CD4-positive, alpha-beta memory T cell (primary cell): ENCODE measurements around the gene DAPP1. TPM values are rescaled to one million over a fixed set of nuclear protein-coding genes. Genes with fewer than 3 reads are reported as not detected.

ENCODE experiments used
- CTCF ChIA-PET: fragments of 350-600 bp; sonication (Branson Sonifier 250); formaldehyde crosslinking; loops from one replicate; lab custom pipeline; 2021; ENCODE audit warnings: inconsistent platforms; ENCODE audit not compliant: partially characterized antibody; lab: Charles Lee
- POLR2A ChIA-PET: fragments of 350-600 bp; sonication (Branson Sonifier 250); formaldehyde crosslinking; loops from one replicate; lab custom pipeline; 2021; ENCODE audit not compliant: partially characterized antibody; lab: Charles Lee
- DNase-seq, 5 donors: peaks; one replicate each; pipeline versions ENCODE4 v3.0.0 to v3.0.0-alpha.2; 2020 to 2022; ENCODE audit warnings: mixed read lengths in 1 of 5
- H3K27ac ChIP-seq: one replicate; pipeline ENCODE4 v1.7.0; 2013; ENCODE audit warnings: low read depth, low read length
- H3K27me3 ChIP-seq: 2 replicates; pipeline ENCODE4 v1.7.0; 2013; ENCODE audit warnings: mild to moderate bottlenecking, low read length, moderate library complexity; ENCODE audit not compliant: insufficient read depth
- H3K36me3 ChIP-seq: 2 replicates; pipeline ENCODE4 v1.7.0; 2013; ENCODE audit warnings: mild to moderate bottlenecking, low read length, moderate library complexity; ENCODE audit not compliant: insufficient read depth
- H3K4me1 ChIP-seq: 2 replicates; pipeline ENCODE4 v1.7.0; 2013; ENCODE audit warnings: mild to moderate bottlenecking, low read length, moderate library complexity; ENCODE audit not compliant: insufficient read depth
- H3K4me3 ChIP-seq, 2 donors: one replicate each; pipeline ENCODE4 v1.7.0; 2013; ENCODE audit warnings: low read length in 2 of 2, mild to moderate bottlenecking in 1 of 2
- H3K9me3 ChIP-seq, 2 donors: one replicate each; pipeline ENCODE4 v1.7.0; 2013; ENCODE audit warnings: low read length in 2 of 2, control low read depth in 1 of 2; ENCODE audit not compliant: control insufficient read depth in 1 of 2
- H3K27ac Mint-ChIP-seq, 7 donors: one replicate each; pipeline ENCODE4 v1.8.0; 2020 to 2021; ENCODE audit warnings: mixed read lengths in 7 of 7, mild to moderate bottlenecking in 6 of 7, inconsistent platforms in 3 of 7, moderate library complexity in 3 of 7
- H3K27me3 Mint-ChIP-seq, 2 donors: one replicate each; pipeline ENCODE4 v1.8.0; 2020 to 2021; ENCODE audit warnings: mixed read lengths in 2 of 2
- H3K36me3 Mint-ChIP-seq, 2 donors: one replicate each; pipeline ENCODE4 v1.8.0; 2020 to 2021; ENCODE audit warnings: mixed read lengths in 2 of 2, inconsistent platforms in 1 of 2, mild to moderate bottlenecking in 1 of 2
- H3K4me1 Mint-ChIP-seq, 4 donors: one replicate each; pipeline ENCODE4 v1.8.0; 2020 to 2021; ENCODE audit warnings: mixed read lengths in 4 of 4, mild to moderate bottlenecking in 1 of 4
- H3K4me3 Mint-ChIP-seq, 8 donors: one replicate each; pipeline ENCODE4 v1.8.0; 2020 to 2021; ENCODE audit warnings: mixed read lengths in 8 of 8, mild to moderate bottlenecking in 7 of 8, moderate library complexity in 6 of 8, inconsistent platforms in 3 of 8
- H3K9me3 Mint-ChIP-seq, 8 donors: one replicate each; pipeline ENCODE4 v1.8.0; 2020 to 2021; ENCODE audit warnings: mixed read lengths in 8 of 8, mild to moderate bottlenecking in 5 of 8, inconsistent platforms in 3 of 8, moderate library complexity in 1 of 8
- intact Hi-C: fragments of 100-400 bp; cut with micrococcal nuclease; formaldehyde crosslinking; loops from one replicate; pipeline ENCODE4 v1.15.1; 2023
- polyA plus RNA-seq, 2 donors: library from polyadenylated mRNA; unstranded; fragments of 300-500 nt; fragmentation: Illumina TruSeq; gene quantifications; one replicate each; pipeline ENCODE4 v1.2.3, GENCODE V29; 2021
- total RNA-seq, 2 experiments: library from RNA; stranded (reverse); gene quantifications; one replicate each; pipeline ENCODE4 v1.2.3, GENCODE V29; 2021

Gene DAPP1
- total and polyA plus RNA-seq, 4 experiments from 2014 or later = 16.8 to 27.7 (median 22.1) TPM

GRCh38 chr4:99838927-99839326 is 22.3 kb downstream of the DAPP1 start:
- H3K27ac Mint-ChIP-seq = peak overlapping the region in 3 of 7 donors; percentile 7 to 79 (median 51)
- ChIA-PET CTCF (interaction anchor here (0.9 kb wide), 1 partner anchor 21 kb away, joined by 3 read pairs; no protein-coding TSS in a partner anchor), POLR2A (interaction anchor here (1.5 kb wide), 1 partner anchor 13 kb away, joined by 4 read pairs; no protein-coding TSS in a partner anchor)
- Histone ChIP-seq H3K27ac (no peak overlapping the region), H3K9me3 (no peaks in the 10 kb centered on the region), H3K36me3 (peaks cover 19% of the 10 kb centered on the region), H3K4me3 (no peak overlapping the region), H3K4me1 (peaks cover 3% of the 10 kb centered on the region), H3K27me3 (no peaks in the 10 kb centered on the region)
- DNase-seq = no peak
- no peaks in the 10 kb centered on the region for H3K27me3 Mint-ChIP-seq
- intact Hi-C loops = no loop called here
- H3K4me1 Mint-ChIP-seq = peaks cover 4 to 12% (median 5%) of the 10 kb centered on the region in 4 donors
- H3K4me3 Mint-ChIP-seq = no peak overlapping the region
- peaks cover 53 to 67% of the 10 kb centered on the region in 2 donors for H3K36me3 Mint-ChIP-seq
- no peaks in the 10 kb centered on the region for H3K9me3 Mint-ChIP-seq

GRCh38 chr4:99841129-99841528 is 24.5 kb downstream of the DAPP1 start:
- Mint-ChIP-seq H3K36me3 (peaks cover 50 to 56% of the 10 kb centered on the region in 2 donors), H3K9me3 (no peaks in the 10 kb centered on the region), H3K27ac (peak overlapping the region in 2 of 7 donors; percentile 18 to 86), H3K4me3 (no peak overlapping the region), H3K27me3 (no peaks in the 10 kb centered on the region), H3K4me1 (peaks cover 16 to 28% (median 19%) of the 10 kb centered on the region in 4 donors)
- H3K36me3 ChIP-seq = peaks cover 10% of the 10 kb centered on the region
- no peak for DNase-seq
- no peaks in the 10 kb centered on the region for H3K9me3 ChIP-seq
- no peak overlapping the region for H3K27ac ChIP-seq
- intact Hi-C loops = no loop called here
- H3K27me3 ChIP-seq = no peaks in the 10 kb centered on the region
- ChIA-PET POLR2A (no interaction called here), CTCF (no interaction called here)
- no peak overlapping the region for H3K4me3 ChIP-seq
- peaks cover 23% of the 10 kb centered on the region for H3K4me1 ChIP-seq

GRCh38 chr4:99843413-99843812 is 26.8 kb downstream of the DAPP1 start:
- intact Hi-C loops = no loop called here
- Mint-ChIP-seq H3K36me3 (peaks cover 34 to 43% of the 10 kb centered on the region in 2 donors), H3K9me3 (no peaks in the 10 kb centered on the region), H3K4me1 (peaks cover 26 to 50% (median 34%) of the 10 kb centered on the region in 4 donors), H3K27ac (peak overlapping the region in 6 of 7 donors; percentile 10 to 91 (median 28)), H3K4me3 (no peak overlapping the region), H3K27me3 (no peaks in the 10 kb centered on the region)
- Histone ChIP-seq H3K27ac (no peak overlapping the region), H3K36me3 (no peaks in the 10 kb centered on the region), H3K27me3 (no peaks in the 10 kb centered on the region), H3K9me3 (no peaks in the 10 kb centered on the region), H3K4me3 (no peak overlapping the region), H3K4me1 (peaks cover 44% of the 10 kb centered on the region)
- ChIA-PET CTCF (no interaction called here), POLR2A (no interaction called here)
- no peak for DNase-seq

GRCh38 chr4:99844048-99844447 is 27.4 kb downstream of the DAPP1 start:
- Histone ChIP-seq H3K4me1 (peaks cover 50% of the 10 kb centered on the region), H3K27ac (no peak overlapping the region), H3K9me3 (no peaks in the 10 kb centered on the region), H3K4me3 (no peak overlapping the region), H3K27me3 (no peaks in the 10 kb centered on the region), H3K36me3 (no peaks in the 10 kb centered on the region)
- H3K36me3 Mint-ChIP-seq = peaks cover 30 to 36% of the 10 kb centered on the region in 2 donors
- H3K27me3 Mint-ChIP-seq = no peaks in the 10 kb centered on the region
- peaks cover 30 to 56% (median 39%) of the 10 kb centered on the region in 4 donors for H3K4me1 Mint-ChIP-seq
- CTCF ChIA-PET = interaction anchor here (4.7 kb wide), 1 partner anchor 34 kb away, joined by 37 read pairs; no protein-coding TSS in a partner anchor
- DNase-seq = no peak
- H3K9me3 Mint-ChIP-seq = no peaks in the 10 kb centered on the region
- H3K4me3 Mint-ChIP-seq = no peak overlapping the region
- intact Hi-C loops = loop anchor here (2.0 kb wide), 1 partner anchor 17 kb away; no protein-coding TSS in a partner anchor
- peak overlapping the region in 4 of 7 donors; percentile 3 to 91 (median 40) for H3K27ac Mint-ChIP-seq
- POLR2A ChIA-PET = interaction anchor here (2.0 kb wide), 1 partner anchor 106 kb away, joined by 7 read pairs; the partner anchor contains the start of gene H2AZ1

GRCh38 chr4:99845179-99845578 is 28.6 kb downstream of the DAPP1 start:
- Histone ChIP-seq H3K4me1 (peaks cover 50% of the 10 kb centered on the region), H3K9me3 (no peaks in the 10 kb centered on the region), H3K36me3 (no peaks in the 10 kb centered on the region), H3K4me3 (no peak overlapping the region), H3K27me3 (no peaks in the 10 kb centered on the region), H3K27ac (peak overlapping the region; percentile 34)
- ChIA-PET POLR2A (interaction anchor here (1.2 to 3.9 kb wide), 4 partner anchors 28 to 105 kb away, joined by 4 to 41 read pairs (median 11); partner anchors contain the start of genes DAPP1, DNAJB14, H2AZ1 and LAMTOR3), CTCF (interaction anchor here (0.6 to 4.7 kb wide), 3 partner anchors 35 to 285 kb away, joined by 3 to 37 read pairs (median 3); no protein-coding TSS in a partner anchor)
- no peaks in the 10 kb centered on the region for H3K27me3 Mint-ChIP-seq
- H3K4me1 Mint-ChIP-seq = peaks cover 32 to 61% (median 43%) of the 10 kb centered on the region in 4 donors
- intact Hi-C loops = loop anchor here (2.0 to 5.0 kb wide), 2 partner anchors 16 to 47 kb away; partner anchors contain the start of gene LAMTOR3
- peak overlapping the region in 3 of 8 donors; percentile 66 to 74 (median 72) for H3K4me3 Mint-ChIP-seq
- H3K36me3 Mint-ChIP-seq = peaks cover 28 to 32% of the 10 kb centered on the region in 2 donors
- H3K27ac Mint-ChIP-seq = peak overlapping the region; percentile 77 to 97 (median 91)
- DNase-seq = no peak
- H3K9me3 Mint-ChIP-seq = no peaks in the 10 kb centered on the region

GRCh38 chr4:99845708-99846469 is 29.3 kb downstream of the DAPP1 start:
- CTCF ChIA-PET = interaction anchor here (0.6 to 4.7 kb wide), 5 partner anchors 29 to 285 kb away, joined by 3 to 37 read pairs (median 4); partner anchors contain the start of gene DAPP1
- Histone ChIP-seq H3K27me3 (no peaks in the 10 kb centered on the region), H3K9me3 (no peaks in the 10 kb centered on the region), H3K4me1 (peaks cover 52% of the 10 kb centered on the region), H3K36me3 (no peaks in the 10 kb centered on the region), H3K27ac (peak overlapping the region; percentile 34), H3K4me3 (no peak overlapping the region)
- POLR2A ChIA-PET = interaction anchor here (0.9 to 3.9 kb wide), 9 partner anchors 13 to 757 kb away, joined by 3 to 41 read pairs (median 4); partner anchors contain the start of genes ADH5, DAPP1, DNAJB14 and H2AZ1
- Mint-ChIP-seq H3K4me3 (peak overlapping the region; percentile 4 to 74 (median 54)), H3K27ac (peak overlapping the region; percentile 77 to 97 (median 91)), H3K36me3 (peaks cover 24 to 28% of the 10 kb centered on the region in 2 donors), H3K27me3 (no peaks in the 10 kb centered on the region), H3K9me3 (no peaks in the 10 kb centered on the region), H3K4me1 (peaks cover 33 to 64% (median 45%) of the 10 kb centered on the region in 4 donors)
- DNase-seq = peak in 2 of 5 donors; percentile 20 to 27
- intact Hi-C loops = loop anchor here (2.0 to 5.0 kb wide), 2 partner anchors 15 to 46 kb away; partner anchors contain the start of gene LAMTOR3
